ENCODE results near the gene FIBP.
"Not testable (repeated sequence)": the region's sequence is repeated elsewhere in the genome, so short reads cannot be mapped to it uniquely, and the experiment has no call there.

FIBP gene

DNA sequence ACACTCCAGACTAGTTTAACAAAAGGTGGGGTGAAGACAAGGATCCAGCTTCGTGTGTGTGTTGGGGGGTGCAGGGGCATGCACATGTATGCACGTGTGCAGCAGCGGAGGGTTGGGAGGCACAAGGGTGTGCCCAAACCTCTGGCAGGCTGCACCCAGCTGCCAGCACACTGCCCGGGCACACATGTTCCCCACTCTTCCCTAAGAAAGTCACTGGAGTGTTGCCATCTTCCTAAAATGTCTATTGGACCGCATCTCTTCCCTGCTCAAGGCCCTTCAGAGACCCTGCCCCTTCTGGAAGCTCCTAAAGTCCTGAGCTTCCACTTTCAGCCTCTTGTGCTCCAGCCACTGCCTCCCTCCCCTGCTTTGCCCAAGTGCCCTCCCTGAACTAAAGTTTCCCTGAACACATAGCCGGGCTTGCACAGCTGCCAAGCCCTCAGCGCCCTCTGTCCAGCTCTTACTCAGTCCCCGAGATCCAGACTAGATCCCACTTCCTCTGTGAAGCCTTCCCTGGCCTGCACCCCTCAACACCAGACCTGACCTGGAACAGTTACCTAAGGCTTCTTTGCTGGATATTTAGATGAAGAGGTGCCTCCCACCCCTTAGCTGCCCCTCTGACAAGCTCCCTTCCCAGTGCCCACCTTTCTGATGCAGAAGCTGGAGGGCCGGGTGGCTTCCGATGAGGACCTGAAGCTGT lies 36.3 kb downstream of the FIBP start:
- Histone ChIP-seq H3K9me3 (peaks cover 0 to 4% (median 0%) of the 10 kb centered on the region in 3 donors), H3K4me3 (no peak overlapping the region), H3K36me3 (peaks cover 48 to 62% (median 59%) of the 10 kb centered on the region in 3 donors), H3K4me1 (peaks cover 0 to 29% (median 21%) of the 10 kb centered on the region in 4 donors), H3K27ac (no peak overlapping the region), H3K27me3 (no peaks in the 10 kb centered on the region)
- intact Hi-C loops (cut with DNase I; ENCODE audit: low total_unique reads) = no loop called here
- DNase-seq = peak in 1 of 2 donors; percentile 54
- TF ChIP-seq, protein P1, sequence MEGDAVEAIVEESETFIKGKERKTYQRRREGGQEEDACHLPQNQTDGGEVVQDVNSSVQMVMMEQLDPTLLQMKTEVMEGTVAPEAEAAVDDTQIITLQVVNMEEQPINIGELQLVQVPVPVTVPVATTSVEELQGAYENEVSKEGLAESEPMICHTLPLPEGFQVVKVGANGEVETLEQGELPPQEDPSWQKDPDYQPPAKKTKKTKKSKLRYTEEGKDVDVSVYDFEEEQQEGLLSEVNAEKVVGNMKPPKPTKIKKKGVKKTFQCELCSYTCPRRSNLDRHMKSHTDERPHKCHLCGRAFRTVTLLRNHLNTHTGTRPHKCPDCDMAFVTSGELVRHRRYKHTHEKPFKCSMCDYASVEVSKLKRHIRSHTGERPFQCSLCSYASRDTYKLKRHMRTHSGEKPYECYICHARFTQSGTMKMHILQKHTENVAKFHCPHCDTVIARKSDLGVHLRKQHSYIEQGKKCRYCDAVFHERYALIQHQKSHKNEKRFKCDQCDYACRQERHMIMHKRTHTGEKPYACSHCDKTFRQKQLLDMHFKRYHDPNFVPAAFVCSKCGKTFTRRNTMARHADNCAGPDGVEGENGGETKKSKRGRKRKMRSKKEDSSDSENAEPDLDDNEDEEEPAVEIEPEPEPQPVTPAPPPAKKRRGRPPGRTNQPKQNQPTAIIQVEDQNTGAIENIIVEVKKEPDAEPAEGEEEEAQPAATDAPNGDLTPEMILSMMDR (IDR thresholded peaks at IDR 0.05) = no peak

DNA sequence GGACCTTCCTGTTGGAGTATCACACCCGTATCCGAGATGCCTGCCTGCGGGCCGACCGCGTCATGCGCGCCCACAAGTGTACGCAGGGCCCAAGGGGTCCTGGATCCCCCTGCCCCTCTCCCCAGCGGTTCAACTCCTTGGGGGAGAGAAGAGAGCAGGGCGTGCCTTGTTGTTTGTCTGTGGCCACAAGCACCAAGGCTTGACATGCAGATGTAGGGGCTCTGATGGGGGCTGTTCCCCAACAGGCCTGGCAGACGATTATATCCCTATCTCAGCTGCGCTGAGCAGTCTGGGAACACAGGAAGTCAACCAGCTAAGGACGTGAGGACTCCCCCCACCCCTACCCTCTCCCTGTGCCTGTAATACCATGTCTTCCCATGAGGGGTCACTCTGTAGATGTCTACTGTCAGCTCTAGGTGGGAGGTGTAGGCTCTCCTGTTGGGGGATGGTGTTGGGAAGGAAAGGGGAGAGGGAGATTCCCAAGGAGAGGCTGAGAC lies 37.1 kb downstream of the FIBP start:
- no peak overlapping the region for H3K27ac ChIP-seq
- DNase-seq = peak in 1 of 2 donors; percentile 31
- H3K4me3 ChIP-seq = no peak overlapping the region
- no peaks in the 10 kb centered on the region for H3K27me3 ChIP-seq
- peaks cover 0 to 4% (median 0%) of the 10 kb centered on the region in 3 donors for H3K9me3 ChIP-seq
- TF ChIP-seq, protein P1 (IDR thresholded peaks at IDR 0.05) = no peak
- H3K4me1 ChIP-seq = peaks cover 0 to 22% (median 14%) of the 10 kb centered on the region in 4 donors
- intact Hi-C loops (cut with DNase I; ENCODE audit: low total_unique reads) = no loop called here
- peaks cover 48 to 60% (median 59%) of the 10 kb centered on the region in 3 donors for H3K36me3 ChIP-seq

DNA sequence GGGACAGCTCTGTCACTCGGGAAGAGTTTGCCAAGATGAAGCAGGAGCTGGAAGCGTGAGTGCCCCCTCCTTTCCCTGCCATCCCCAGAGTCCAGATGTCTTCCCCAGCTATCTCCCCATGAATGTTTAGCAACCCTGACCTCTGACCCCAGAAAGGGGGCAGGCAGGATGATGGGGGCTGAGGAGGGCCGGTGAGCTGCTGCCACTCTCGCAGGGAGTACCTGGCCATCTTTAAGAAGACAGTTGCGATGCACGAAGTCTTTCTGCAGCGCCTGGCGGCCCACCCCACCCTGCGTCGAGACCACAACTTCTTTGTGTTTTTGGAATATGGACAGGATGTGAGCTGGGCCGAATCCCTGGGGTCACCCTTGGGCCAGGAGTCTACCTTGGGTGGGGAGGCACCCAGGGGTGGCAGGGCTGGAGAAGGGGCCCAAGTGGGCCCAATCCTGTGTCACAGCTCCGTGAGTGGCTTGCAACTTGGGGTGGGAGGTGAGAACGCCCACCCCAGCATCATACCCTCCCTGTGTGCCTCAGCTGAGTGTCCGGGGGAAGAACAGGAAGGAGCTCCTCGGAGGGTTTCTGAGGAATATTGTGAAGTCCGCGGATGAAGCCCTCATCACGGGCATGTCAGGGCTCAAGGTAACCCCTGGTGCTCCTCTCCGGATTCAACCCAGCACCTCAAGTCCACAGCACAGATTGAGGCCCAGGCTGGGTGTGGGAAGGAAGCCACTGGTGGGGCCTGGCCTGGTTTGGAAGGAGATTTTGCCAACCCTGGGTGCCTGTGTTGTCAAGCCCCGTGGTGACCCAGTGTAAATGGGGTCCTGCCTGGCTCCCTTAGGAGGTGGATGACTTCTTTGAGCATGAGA lies 37.8 kb downstream of the FIBP start:
- Histone ChIP-seq H3K27me3 (no peaks in the 10 kb centered on the region), H3K4me1 (peaks cover 0 to 15% (median 7%) of the 10 kb centered on the region in 4 donors), H3K4me3 (no peak overlapping the region), H3K36me3 (peaks cover 43 to 53% (median 52%) of the 10 kb centered on the region in 3 donors), H3K27ac (no peak overlapping the region), H3K9me3 (peaks cover 0 to 4% (median 0%) of the 10 kb centered on the region in 3 donors)
- intact Hi-C loops (cut with DNase I; ENCODE audit: low total_unique reads) = no loop called here
- TF ChIP-seq, protein P1 (IDR thresholded peaks at IDR 0.05) = no peak
- DNase-seq = no peak

DNA sequence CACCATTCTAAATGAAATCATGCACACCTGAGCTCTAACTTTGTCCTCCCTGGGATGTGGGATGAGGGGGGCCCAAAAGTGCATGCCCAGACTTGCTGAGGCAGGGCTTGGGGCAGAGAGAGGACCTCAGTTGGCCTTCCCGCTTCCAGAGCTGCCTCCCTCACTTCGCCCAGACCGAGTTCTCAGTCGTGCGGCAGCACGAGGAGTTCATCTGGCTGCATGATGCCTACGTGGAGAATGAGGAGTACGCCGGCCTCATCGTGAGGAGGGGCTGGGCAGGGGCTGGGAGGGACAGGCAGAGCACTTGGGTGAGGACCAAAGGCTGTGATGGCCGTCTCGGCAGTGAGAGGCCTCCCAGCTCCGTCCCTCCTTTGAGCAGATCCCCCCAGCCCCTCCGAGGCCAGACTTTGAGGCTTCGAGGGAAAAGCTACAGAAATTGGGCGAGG lies 38.5 kb downstream of the FIBP start:
- no peak overlapping the region for H3K4me3 ChIP-seq
- H3K36me3 ChIP-seq = peaks cover 36 to 46% (median 46%) of the 10 kb centered on the region in 3 donors
- H3K4me1 ChIP-seq = peaks cover 0 to 11% (median 3%) of the 10 kb centered on the region in 4 donors
- no peaks in the 10 kb centered on the region for H3K27me3 ChIP-seq
- DNase-seq = no peak
- TF ChIP-seq, protein P1 (IDR thresholded peaks at IDR 0.05) = no peak
- intact Hi-C loops (cut with DNase I; ENCODE audit: low total_unique reads) = no loop called here
- peaks cover 0 to 4% (median 0%) of the 10 kb centered on the region in 3 donors for H3K9me3 ChIP-seq
- H3K27ac ChIP-seq = no peak overlapping the region

DNA sequence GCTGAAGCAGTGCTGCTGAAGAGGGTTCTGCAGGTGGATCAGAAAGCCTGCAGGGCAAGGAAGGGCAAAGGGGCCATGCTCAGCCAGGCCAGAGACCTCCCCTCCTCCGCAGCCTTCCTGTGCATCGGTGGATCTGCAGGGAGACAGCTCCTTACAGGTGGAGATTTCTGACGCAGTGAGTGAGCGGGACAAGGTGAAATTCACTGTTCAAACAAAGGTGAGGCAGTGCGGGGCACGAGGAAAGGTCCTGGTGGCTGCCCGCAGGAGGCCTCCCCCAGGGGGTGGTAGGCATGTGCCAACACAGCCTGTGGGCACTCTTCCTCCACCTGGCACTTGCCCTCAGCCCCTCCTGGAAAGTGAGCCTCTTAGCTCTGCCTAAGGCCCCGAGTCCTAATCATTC lies 38.9 kb downstream of the FIBP start:
- Histone ChIP-seq H3K36me3 (peaks cover 32 to 42% (median 41%) of the 10 kb centered on the region in 3 donors), H3K4me3 (no peak overlapping the region), H3K9me3 (peaks cover 0 to 4% (median 0%) of the 10 kb centered on the region in 3 donors), H3K27me3 (no peaks in the 10 kb centered on the region), H3K27ac (no peak overlapping the region), H3K4me1 (peaks cover 0 to 11% (median 3%) of the 10 kb centered on the region in 4 donors)
- no peak for DNase-seq
- TF ChIP-seq, protein P1 (IDR thresholded peaks at IDR 0.05) = no peak
- intact Hi-C loops (cut with DNase I; ENCODE audit: low total_unique reads) = no loop called here

DNA sequence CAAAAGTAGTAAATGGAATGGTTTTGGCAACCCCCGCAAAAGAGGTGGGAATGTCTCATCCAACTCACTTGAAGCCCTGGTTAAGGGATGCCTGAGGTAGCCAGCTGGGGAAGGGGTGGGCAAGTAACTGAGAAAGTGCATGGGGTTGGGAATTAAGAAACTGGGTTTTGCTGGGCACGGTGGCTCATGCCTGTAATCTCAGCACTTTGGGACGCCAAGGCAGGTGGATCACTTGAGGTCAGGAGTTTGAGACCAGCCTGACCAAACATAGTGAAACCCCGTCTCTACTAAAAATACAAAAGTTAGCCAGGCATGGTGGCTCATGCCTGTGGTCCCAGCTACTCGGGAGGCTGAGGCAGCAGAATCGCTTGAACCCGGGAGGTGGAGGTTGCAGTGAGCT lies 39.6 kb downstream of the FIBP start:
- H3K36me3 ChIP-seq = peaks cover 25 to 35% (median 35%) of the 10 kb centered on the region in 3 donors
- H3K4me3 ChIP-seq; H3K27me3 ChIP-seq; H3K27ac ChIP-seq; H3K4me1 ChIP-seq; intact Hi-C loops (cut with DNase I; ENCODE audit: low total_unique reads); H3K9me3 ChIP-seq: not testable (repeated sequence)
- peak in 1 of 2 donors; percentile 5 for DNase-seq
